ENCODE data around the gene CR1.
"Not testable (repeated sequence)": the region's sequence is repeated elsewhere in the genome, so short reads cannot be mapped to it uniquely, and the experiment has no call there.

The CR1 gene

DNA sequence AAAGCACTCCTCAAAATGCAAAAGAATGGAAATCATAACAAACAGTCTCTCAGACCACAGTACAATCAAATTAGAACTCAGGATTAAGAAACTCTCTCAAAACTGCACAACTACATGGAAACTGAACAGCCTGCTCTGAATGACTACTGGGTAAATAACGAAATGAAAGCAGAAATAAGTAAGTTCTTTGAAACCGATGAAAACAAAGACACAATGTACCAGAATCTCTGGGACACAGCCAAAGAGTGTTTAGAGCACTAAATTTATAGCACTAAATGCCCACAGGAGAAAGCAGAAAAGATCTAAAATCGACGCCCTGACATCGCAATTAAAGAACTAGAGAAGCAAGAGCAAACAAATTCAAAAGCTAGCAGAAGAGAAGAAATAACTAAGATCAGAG is 95.2 kb downstream of the CR1 start:
- not testable (repeated sequence) for DNase-seq

DNA sequence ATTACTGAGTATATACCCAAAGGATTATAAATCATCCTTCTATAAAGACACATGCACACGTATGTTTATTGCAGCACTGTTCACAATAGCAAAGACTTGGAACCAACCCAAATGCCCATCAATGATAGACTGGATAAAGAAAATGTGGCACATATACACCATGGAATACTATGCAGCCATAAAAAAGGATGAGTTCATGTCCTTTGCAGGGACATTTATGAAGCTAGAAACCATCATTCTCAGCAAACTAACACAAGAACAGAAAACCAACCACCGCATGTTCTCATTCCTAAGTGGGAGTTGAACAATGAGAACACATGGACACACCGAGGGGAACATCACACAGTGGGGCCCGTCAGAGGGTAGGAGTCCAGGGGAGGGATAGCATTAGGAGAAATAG is 98.1 kb downstream of the CR1 start:
- not testable (repeated sequence) for DNase-seq

DNA sequence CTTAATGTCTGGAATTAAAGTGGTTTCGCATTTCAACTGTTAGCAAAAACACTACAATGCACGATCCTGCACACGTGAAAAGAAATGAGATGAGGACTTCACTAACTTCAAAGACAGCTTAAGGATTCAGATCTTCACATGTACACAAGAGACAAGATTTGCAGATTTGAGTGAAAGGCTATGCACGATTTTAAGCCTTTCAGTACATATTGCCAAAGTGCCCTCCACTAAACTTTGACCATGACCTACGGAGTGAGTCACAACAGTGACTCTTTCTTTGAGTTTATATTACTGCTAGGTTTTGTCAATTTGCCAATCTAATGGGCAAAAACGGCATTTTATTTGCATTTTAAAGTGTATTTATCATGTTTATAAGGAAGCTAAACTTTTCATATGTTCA is 107.8 kb downstream of the CR1 start:
- DNase-seq = no peak

DNA sequence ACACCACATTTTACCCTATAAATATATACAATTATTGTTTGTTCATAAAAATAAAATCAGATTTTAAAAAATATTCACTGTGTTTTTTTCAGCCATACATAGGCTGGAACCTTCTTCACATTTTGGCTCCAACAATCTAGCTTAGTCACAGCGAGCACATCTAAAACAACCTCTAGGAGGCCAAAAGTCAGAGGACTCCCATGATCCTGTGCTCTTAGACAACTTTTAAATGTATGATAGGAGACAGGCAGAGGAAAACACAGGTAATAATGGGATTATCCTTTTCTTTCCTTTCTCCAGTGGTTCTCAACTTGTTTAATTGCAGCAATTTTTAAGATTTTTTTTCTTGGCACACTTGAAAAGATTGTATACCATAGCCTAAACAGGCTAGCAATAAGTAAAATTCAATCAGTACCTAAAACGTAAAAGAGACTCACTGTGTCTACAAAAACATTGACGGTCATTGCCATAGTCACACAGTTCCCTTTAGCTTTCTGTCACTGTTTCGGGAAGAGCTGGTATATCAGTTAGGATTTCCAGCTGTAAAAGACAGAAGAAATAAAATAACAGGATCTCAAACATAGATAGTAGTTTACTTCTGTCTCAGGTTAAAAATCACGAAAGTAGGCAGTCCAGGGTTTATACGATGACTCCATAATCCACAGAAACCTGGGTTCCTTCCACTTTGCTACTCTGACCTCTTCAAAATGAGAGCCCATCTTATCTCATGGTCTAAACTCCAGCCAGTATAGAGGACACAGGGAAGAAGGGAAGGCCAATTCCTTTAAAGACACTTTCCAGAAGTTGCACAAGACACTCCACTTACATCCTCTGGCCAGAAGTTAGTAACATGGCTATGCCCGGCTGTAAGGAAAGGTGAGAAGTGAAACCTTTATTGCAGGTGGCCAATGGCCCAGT is 109.7 kb downstream of the CR1 start:
- no peak for DNase-seq

DNA sequence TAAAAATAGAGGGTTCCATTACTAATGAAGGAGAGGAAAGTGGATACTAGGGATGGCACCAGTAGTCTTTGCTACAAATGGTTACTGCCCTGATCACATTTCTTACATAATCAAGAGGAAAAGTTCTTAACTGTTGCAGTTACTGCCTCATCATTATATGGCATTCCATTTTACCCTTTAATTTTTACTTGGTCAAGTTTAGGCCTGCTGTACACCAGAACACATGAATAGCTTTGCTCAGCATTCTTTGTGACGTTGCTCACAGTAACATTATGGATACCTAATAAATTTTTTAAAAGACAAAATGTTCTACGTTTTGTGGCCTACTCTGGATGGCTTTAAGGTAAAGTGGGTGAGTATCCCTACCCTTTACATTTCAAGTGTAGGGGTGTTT is 110.4 kb downstream of the CR1 start:
- no peak for DNase-seq

DNA sequence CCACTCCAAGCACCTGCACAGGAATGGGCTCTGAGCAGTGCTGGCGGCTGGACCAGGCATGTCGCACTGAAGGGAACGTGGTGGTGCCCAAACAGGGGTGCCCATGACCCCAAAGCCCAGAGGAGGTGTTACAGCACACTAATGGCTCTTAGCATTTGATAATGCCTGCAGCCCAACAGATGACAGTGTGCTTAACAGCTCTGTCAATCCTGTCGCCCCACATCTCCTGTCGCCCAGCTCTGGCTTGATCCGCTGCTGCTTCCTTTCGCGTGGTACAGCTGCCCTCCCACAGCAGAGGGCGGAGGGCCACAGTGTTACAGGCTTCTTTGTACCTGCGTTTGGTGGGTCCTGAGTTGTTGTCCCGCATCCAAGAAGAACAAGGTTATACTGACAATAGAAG is 116.8 kb downstream of the CR1 start:
- DNase-seq = no peak

DNA sequence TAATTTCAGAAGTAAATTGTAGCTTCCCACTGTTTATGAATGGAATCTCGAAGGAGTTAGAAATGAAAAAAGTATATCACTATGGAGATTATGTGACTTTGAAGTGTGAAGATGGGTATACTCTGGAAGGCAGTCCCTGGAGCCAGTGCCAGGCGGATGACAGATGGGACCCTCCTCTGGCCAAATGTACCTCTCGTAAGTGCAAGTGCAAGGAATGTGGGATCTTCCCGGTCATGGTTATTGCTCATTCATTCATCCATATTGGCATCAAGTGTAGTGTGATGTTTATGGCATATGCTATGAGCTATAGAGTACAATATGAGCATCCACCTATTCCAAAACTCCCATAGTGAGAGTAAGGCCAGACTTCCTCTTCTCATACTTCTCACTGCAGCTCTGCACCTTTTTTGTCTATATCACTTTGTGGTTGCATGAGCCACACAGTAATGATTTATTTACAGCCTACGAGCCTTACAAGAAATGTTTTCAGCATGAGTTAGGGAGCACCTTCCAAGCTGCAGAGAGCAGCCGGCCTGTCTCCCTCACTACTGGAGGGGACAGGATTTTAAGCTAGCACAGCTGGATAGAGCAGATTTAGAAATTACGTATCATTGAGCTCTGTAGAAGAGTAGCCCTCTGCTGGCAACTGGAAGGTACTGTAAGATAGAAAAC is 124.0 kb downstream of the CR1 start:
- no peak for DNase-seq

DNA sequence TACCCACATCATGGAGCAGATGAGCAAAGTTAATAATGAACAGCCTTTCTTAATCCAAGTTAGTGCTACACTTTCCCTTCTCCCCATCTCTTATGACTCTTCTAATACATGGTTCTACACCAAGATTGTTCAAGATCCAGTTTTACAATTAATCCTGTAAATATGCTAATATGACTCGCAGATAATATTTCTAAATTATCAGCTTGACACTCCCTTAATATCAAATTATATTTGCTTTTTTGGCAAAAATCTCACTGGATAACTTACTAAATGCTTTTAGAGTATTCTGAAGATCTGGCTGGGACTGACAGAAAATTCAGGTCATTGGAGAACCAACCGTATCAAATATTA is 124.6 kb downstream of the CR1 start:
- no peak for DNase-seq

DNA sequence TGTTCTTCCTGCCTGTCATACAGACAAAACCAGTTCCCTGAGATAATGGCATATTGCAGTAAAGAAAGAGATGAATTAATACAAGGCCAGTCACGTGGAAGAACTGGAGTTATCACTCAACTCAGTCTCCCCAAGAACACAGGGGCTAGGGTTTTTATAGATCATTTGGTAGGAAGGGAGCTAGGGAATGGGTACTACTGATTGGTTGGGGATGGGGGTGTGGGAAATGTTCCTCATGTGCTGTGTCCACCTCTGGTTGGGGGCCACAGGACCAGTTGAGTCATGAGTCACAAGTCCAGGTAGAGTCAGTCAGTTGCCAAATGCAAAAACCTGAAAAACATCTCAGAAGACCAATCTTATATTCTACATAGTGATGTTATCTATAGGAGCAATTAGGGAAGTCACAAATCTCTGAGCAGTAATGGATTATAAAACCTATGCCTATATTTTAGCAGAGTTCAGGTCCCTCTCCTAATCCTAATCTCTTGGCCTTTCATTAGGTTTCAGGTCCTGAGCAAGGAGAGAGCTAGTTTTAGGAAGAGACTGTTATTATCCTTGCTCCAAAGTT is 129.6 kb downstream of the CR1 start:
- not testable (repeated sequence) for DNase-seq

DNA sequence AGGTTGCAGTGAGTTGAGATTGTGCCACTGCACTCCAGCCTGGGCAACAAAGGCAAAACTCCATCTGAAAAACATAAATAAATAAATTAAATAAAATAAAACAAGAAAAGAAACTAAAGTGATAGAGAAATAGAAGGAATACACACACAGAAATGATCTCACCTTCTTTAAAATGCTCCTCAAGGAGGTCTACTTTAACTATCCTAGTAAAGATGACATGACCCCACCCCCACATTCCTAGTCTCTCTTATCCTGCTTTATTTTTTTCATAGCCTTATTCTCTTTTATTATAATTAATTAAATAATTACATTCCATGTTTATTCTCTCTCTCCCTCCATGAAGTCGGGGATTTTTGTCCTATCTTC is 131.0 kb downstream of the CR1 start:
- no peak for DNase-seq

DNA sequence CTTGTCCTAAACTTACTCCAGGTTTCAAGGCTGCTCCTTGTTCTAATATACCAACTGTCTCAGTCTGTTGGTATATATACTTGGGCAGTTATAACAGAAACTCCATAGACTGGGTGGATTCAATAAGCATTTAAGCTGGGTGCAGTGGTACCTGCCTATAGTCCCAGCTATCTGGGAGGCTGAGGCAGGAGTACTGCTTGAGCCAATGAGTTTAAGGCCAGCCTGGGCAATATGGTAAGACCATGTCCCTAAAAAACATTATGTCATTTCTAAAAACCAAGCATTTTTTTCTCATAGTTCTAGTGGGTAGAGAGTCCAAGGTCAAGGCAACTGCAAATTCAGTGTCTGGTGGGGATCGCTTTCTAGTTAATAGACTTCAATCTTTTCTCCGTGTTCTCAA is 131.5 kb downstream of the CR1 start:
- no peak for DNase-seq

DNA sequence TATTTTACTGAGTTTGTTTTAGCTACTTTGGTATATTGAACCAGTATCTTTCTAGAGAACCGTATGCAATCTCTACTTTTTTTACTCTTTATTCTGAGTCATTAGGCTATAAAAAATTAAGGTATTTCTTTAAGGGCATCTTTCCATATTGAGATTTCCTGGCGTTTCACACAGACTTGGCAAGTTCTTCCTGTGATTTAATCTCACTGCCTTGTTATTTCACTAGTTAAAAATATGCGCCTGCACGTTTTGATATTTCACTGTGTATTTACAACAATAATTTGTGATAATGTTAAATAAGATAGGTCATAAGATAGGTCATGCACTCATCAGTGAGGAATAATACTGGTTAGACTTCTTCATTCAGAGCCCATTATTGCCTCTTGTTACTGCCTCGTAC is 132.8 kb downstream of the CR1 start:
- no peak for DNase-seq

DNA sequence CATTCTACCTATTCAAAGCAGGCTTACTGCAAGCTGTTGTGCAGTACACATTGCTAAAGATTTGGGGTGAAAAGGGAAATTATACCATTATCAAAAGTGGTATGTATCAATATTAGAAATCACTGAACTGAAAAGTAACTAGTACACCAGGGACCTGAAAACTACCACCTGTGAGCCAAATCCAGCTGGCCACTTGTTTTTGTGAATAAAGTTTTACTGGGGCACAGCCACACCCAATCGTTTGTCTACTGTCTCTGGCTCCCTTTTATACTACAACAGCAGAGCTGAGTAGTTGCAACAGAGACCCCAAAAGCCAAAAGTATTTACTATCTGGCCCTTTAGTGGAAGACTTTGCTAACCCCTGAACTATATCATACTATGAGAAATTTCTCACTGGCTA is 135.2 kb downstream of the CR1 start:
- no peak for DNase-seq

DNA sequence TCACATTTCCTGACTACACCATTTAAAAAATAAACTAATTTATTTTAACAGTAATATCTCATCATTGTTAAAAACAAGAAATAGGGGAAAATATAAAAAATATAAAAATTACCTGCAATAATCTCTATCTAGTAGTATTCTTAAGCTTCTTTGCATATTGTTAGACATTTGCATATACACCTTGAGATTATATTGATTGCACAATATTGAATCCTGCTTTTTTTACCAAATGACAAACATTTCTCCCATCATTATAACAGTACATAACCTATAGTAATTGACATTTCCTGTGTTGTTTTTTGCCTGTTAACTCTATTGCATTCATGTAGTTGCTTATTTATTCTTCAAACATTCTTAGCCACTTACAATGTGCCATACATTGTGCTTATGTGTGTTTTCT is 137.3 kb downstream of the CR1 start:
- DNase-seq = no peak

DNA sequence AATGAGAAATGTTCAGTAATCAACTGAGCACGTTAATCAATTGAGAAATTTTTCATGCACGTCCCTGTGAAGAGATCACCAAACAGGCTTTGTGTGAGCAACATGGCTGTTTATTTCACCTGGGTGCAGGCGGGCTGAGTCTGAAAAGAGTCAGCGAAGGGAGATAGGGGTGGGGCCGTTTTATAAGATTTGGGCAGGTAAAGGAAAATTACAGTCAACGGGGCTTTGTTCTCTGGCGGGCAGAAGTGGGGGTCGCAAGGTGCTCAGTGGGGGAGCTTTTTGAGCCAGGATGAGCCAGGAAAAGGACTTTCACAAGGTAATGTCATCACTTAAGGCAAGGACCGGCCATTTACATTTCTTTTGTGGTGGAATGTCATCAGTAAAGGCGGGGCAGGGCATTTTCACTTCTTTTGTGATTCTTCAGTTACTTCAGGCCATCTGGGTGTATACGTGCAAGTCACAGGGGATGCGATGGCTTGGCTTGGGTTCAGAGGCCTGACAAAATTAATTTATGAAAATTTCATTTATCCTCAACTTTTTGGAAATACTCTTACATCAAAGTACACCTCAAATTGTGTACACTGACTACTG is 137.8 kb downstream of the CR1 start:
- DNase-seq = not testable (repeated sequence)

DNA sequence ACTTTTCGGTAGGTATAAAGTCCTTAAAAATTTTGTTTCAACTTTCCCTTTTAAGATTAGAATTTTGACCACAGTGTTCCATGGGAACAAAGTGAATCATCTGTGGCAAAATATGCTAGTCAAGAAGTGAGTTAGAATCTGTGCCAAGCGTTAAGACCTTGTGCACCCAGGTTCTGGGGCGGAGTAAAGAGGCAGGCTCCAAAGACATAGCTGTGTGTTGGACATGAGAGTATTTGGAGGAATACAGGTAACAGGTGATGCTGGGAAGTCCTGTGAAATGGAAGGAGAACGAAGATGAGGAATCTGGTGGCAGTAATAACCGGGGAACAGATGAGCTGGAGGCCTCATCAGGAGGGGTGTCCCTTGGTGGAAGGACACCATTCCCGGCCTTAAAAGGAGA is 138.3 kb downstream of the CR1 start:
- not testable (repeated sequence) for DNase-seq

DNA sequence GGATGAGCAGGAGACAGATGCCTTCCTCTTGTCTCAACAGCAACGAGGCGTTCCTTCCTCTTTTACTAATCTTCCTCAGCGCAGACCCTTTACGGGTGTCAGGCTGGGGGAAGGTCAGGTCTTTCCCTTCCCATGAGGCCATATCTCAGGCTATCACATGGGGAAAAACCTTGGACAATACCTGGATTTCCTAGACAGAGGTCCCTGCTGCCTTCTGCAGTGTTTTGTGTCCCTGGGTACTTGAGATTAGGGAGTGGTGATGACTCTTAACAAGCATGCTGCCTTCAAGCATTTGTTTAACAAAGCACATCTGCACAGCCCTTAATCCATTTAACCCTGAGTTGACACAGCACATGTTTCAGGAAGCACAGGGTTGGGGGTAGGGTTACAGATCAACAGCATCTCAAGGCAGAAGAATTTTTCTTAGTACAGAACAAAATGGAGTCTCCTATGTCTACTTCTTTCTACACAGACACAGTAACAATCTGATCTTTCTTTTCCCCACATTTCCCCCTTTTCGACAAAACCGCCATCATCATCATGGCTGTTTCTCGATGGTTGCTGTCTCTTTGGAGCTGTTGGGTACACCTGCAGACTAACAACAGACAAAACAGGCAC is 139.7 kb downstream of the CR1 start:
- DNase-seq = not testable (repeated sequence)

DNA sequence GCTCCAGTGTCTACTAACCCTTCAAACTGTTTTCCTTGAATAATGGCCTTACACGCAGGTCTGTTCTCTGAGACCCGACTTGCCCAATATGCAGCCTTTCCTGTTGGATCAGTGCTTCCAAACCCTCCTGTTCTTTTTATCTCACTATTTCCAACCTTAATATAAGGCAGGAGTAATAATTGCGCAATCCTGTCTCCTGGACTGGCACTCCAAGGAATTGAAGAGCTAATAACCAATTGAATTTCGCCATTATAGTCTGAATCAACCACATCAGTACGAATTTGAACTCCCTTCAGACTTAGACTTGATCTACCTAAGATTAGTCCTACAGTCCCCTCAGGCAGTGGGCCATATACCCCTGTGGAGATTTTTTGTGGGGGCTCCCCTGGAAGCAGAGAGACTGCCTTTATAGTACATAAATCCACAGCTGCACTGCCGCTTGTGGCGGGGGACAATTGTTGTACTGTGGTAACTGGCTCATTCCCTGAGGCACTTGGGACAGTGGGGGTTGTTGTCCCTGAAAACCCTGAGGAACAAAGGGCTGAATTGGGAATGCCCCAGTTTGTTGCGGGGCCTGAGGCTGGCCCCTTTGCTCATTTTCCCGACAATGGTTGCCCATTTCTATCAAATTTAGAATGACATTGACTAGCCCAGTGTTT is 142.7 kb downstream of the CR1 start:
- DNase-seq = not testable (repeated sequence)

DNA sequence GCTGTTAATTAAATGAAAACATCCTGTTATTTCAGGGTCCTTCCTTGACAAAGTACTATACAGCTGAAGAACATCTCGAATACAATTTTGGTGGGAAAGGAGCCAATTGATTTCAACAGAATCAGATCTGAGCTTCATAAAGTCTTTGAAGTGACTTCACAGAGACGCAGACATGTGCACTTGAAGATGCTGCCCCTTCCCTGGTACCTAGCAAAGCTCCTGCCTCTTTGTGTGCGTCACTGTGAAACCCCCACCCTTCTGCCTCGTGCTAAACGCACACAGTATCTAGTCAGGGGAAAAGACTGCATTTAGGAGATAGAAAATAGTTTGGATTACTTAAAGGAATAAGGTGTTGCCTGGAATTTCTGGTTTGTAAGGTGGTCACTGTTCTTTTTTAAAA is 143.4 kb downstream of the CR1 start:
- not testable (repeated sequence) for DNase-seq

DNA sequence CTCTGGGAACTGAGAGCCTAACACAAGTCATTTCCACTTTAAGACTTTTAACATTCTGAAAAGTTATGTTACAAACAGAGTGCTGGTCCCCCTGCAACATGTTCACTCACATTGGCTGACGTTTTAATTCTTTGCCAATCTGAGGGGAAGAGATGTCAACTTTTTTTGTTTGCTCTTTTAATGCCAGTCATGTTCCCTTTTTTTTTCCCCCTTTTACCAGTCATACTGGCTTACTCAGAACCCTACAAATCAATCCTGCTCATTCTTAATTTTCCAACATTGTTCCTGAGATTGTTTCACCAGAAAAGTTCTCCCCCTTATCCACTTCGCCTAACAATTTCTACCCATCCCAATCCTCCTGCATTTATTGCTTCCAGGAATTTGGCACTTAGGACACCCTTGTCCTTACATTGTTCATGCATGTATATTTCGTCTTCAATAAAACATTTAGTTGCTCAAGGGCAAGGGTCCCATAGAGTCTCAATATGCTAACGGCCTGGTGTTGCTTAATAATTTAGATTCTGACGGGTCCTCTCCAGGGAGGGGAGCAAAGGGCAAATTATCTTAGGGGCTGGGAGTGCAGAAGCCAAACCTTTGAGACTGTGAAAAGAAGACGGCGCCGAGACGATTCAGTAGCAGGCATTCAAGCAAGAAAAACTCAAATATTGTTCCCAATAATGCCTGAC is 148.4 kb downstream of the CR1 start:
- DNase-seq = no peak

DNA sequence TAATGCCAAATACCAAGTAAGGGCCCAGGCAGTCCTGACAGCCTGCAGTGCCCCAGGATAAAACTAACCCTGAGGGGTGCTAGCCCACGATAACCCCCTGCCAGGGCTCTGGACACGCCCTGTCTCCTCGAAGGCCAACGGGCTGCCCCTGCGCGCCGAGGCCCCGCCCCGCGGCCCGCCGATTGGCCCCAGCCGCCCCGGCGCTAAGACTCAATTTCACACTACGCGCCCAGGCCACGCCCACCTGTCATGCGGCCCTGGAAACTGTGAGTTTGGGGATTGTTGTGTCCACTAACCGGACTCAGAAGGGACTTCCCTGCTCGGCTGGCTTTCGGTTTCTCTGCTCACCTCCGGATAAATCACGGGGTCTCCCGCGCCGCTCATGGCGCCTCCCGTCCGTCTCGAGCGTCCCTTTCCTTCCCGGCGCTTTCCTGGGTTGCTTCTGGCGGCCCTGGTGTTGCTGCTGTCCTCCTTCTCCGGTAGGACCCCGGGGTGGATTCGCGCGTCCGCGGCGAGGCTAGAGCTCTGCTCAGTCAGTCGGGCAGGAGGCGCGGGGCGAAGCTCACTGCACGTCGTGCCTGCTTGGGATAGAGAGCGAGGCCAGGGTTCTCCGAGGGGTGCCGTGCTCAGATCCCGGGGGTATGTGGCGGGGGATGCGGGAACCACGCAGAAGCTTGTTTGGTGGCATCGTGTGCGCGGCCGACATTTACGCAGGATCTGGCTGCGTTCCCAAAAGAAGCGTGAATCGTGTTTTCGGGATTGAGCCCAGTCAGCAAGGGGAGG is 149.1 kb downstream of the CR1 start, which contains the start of gene CR1L:
Gene CR1L (plus strand): TSS at position 282 of the 783 bp plus-strand sequence. CDS start 101 bp downstream, at position 383.
- DNase-seq = peak; percentile 68 to 71
